Neural cell (in vitro differentiated cells): Measurements from ENCODE around the gene ZNF653. TPM values are rescaled to one million over a fixed set of nuclear protein-coding genes. Genes with fewer than 3 reads are reported as not detected.

Experiments
- H2AFZ ChIP-seq: fragments of 200-600, 300-800 bp; sonication (generic), shearing (Covaris generic); 2 replicates; pipeline ENCODE4 v1.6.0; 2014; ENCODE audit warnings: low read depth, mild to moderate bottlenecking, antibody characterized with exemption, low read length, moderate library complexity
- H3F3A ChIP-seq: fragments of 200-600 bp; shearing (Covaris generic); 2 replicates; pipeline ENCODE4 v1.6.1; 2016; ENCODE audit warnings: mild to moderate bottlenecking, moderate library complexity, mixed read lengths, antibody characterized with exemption, low read length; ENCODE audit not compliant: insufficient read depth, poor library complexity, severe bottlenecking
- H3K27ac ChIP-seq: fragments of 200-600, 300-800 bp; sonication (generic), shearing (Covaris generic); 2 replicates; pipeline ENCODE4 v1.5.1; 2014; ENCODE audit warnings: mild to moderate bottlenecking, low read length, moderate library complexity
- H3K27me3 ChIP-seq: fragments of 300-800, 200-600 bp; sonication (generic), shearing (Covaris generic); 2 replicates; pipeline ENCODE4 v1.6.0; 2014; ENCODE audit warnings: mild to moderate bottlenecking, low read depth, low read length, moderate library complexity; ENCODE audit not compliant: insufficient read depth
- H3K36me3 ChIP-seq: fragments of 300-800, 200-600 bp; sonication (generic), shearing (Covaris generic); 2 replicates; pipeline ENCODE4 v1.5.1; 2014; ENCODE audit warnings: mild to moderate bottlenecking, antibody characterized with exemption, low read length, moderate library complexity; ENCODE audit not compliant: insufficient read depth
- H3K4me2 ChIP-seq: fragments of 300-800, 200-600 bp; sonication (generic), shearing (Covaris generic); 2 replicates; pipeline ENCODE4 v1.6.0; 2014; ENCODE audit warnings: mild to moderate bottlenecking, low read length
- H3K4me3 ChIP-seq: fragments of 300-800, 200-600 bp; sonication (generic), shearing (Covaris generic); 2 replicates; pipeline ENCODE4 v1.5.1; 2014; ENCODE audit warnings: mild to moderate bottlenecking, low read length, moderate library complexity
- H3K79me2 ChIP-seq: fragments of 200-600 bp; shearing (Covaris generic); replicated peaks from 2 replicates; pipeline ENCODE4 v1.6.0; 2014; ENCODE audit warnings: mild to moderate bottlenecking, low read length, moderate library complexity; ENCODE audit not compliant: insufficient read depth
- H3K9ac ChIP-seq: fragments of 300-800, 200-600 bp; sonication (generic), shearing (Covaris generic); 2 replicates; pipeline ENCODE4 v1.6.1; 2016; ENCODE audit warnings: mild to moderate bottlenecking, low read length, mixed read lengths
- H3K9me2 ChIP-seq: fragments of 200-600 bp; shearing (Covaris generic); 2 replicates; pipeline ENCODE4 v1.6.1; 2016; ENCODE audit warnings: mild to moderate bottlenecking, low read length, mixed read lengths; ENCODE audit not compliant: insufficient read depth
- H3K9me3 ChIP-seq: fragments of 200-600, 300-800 bp; sonication (generic), shearing (Covaris generic); 2 replicates; pipeline ENCODE4 v1.6.1; 2016; ENCODE audit warnings: mild to moderate bottlenecking, mixed run types, low read length, moderate library complexity, mixed read lengths
- H4K20me1 ChIP-seq: fragments of 200-600 bp; shearing (Covaris generic); 2 replicates; pipeline ENCODE4 v1.6.1; 2016; ENCODE audit warnings: mild to moderate bottlenecking, mixed run types; ENCODE audit not compliant: insufficient read depth
- CTCF ChIP-seq: fragments of 450-650 bp; IDR thresholded peaks from 2 replicates; pipeline ENCODE4 v1.5.1; 2014; ENCODE audit warnings: antibody characterized with exemption, mild to moderate bottlenecking, moderate library complexity; ENCODE audit not compliant: poor library complexity, severe bottlenecking
- EP300 ChIP-seq: fragments of 450-650 bp; conservative IDR thresholded peaks from 2 replicates; pipeline ENCODE4 v1.6.1; 2014; ENCODE audit warnings: antibody characterized with exemption, mild to moderate bottlenecking, moderate library complexity; ENCODE audit not compliant: poor library complexity, severe bottlenecking
- EZH2 ChIP-seq: fragments of 200-600, 300-800 bp; shearing (Covaris generic), sonication (generic); IDR thresholded peaks from 2 replicates; pipeline ENCODE4 v1.6.1; 2014; ENCODE audit warnings: antibody characterized with exemption, low read length, borderline replicate concordance, mild to moderate bottlenecking; ENCODE audit not compliant: insufficient read depth, poor library complexity, severe bottlenecking
- MXI1 ChIP-seq: fragments of 450-650 bp; conservative IDR thresholded peaks from 2 replicates; pipeline ENCODE4 v1.6.1; 2014; ENCODE audit warnings: antibody characterized with exemption, mild to moderate bottlenecking; ENCODE audit not compliant: poor library complexity, severe bottlenecking
- POLR2AphosphoS5 ChIP-seq: IDR thresholded peaks from 2 replicates; pipeline ENCODE4 v1.6.1; 2012
- RAD21 ChIP-seq: fragments of 450-650 bp; conservative IDR thresholded peaks from 2 replicates; pipeline ENCODE4 v1.6.1; 2014; ENCODE audit warnings: antibody characterized with exemption, mild to moderate bottlenecking, moderate library complexity
- REST ChIP-seq: IDR thresholded peaks from 2 replicates; pipeline ENCODE4 v1.6.1; 2012; ENCODE audit warnings: borderline replicate concordance
- SMC3 ChIP-seq: fragments of 450-650 bp; conservative IDR thresholded peaks from 2 replicates; pipeline ENCODE4 v1.6.1; 2014; ENCODE audit warnings: antibody characterized with exemption, mild to moderate bottlenecking, moderate library complexity; ENCODE audit not compliant: poor library complexity
- TAF1 ChIP-seq: IDR thresholded peaks from 2 replicates; pipeline ENCODE4 v1.6.1; 2012; ENCODE audit warnings: low read depth
- polyA plus RNA-seq: library from polyadenylated mRNA; depleted of rRNA; stranded (reverse); fragments of >200 nt; gene quantifications from 2 replicates; pipeline ENCODE4 v1.2.3, GENCODE V29; 2014

Gene ZNF653
- polyA plus RNA-seq, 1 donor from 2014 or later, result 16.5 TPM

- H3F3A ChIP-seq, result no peaks in the 10 kb centered on the region
- no peaks in the 10 kb centered on the region for H3K9me3 ChIP-seq
- no peaks in the 10 kb centered on the region for H3K79me2 ChIP-seq
- no peak for TF ChIP-seq MXI1
- no peak overlapping the region for H3K27ac ChIP-seq
- no peaks in the 10 kb centered on the region for H3K9me2 ChIP-seq
- no peaks in the 10 kb centered on the region for H3K36me3 ChIP-seq
- no peak overlapping the region for H3K4me2 ChIP-seq
- H4K20me1 ChIP-seq, result no peaks in the 10 kb centered on the region
- H3K27me3 ChIP-seq, result no peaks in the 10 kb centered on the region
- no peak overlapping the region for H3K9ac ChIP-seq
- H3K4me3 ChIP-seq, result no peak overlapping the region
- H2AFZ ChIP-seq, result no peak overlapping the region
Measured at GRCh38 chr19:11486661-11487503, 18.8 kb downstream of the ZNF653 start.

- peaks cover 4% of the 10 kb centered on the region for H3K79me2 ChIP-seq
- no peaks in the 10 kb centered on the region for H3K9me3 ChIP-seq
- no peaks in the 10 kb centered on the region for H3F3A ChIP-seq
- H3K36me3 ChIP-seq, result no peaks in the 10 kb centered on the region
- no peaks in the 10 kb centered on the region for H4K20me1 ChIP-seq
- H3K27ac ChIP-seq, result no peak overlapping the region
- no peak overlapping the region for H2AFZ ChIP-seq
- H3K9me2 ChIP-seq, result no peaks in the 10 kb centered on the region
- H3K4me2 ChIP-seq, result no peak overlapping the region
- no peak overlapping the region for H3K4me3 ChIP-seq
- H3K9ac ChIP-seq, result no peak overlapping the region
- H3K27me3 ChIP-seq, result no peaks in the 10 kb centered on the region
- no peak for TF ChIP-seq TAF1
- no peak for TF ChIP-seq EP300
- no peak for TF ChIP-seq MXI1
- no peak for TF ChIP-seq SMC3
- no peak for TF ChIP-seq RAD21
- no peak for TF ChIP-seq EZH2
- TF ChIP-seq REST, result no peak
- no peak for TF ChIP-seq CTCF
- TF ChIP-seq POLR2AphosphoS5, result no peak
Measured at GRCh38 chr19:11485245-11485837, 20.3 kb downstream of the ZNF653 start.
